ENCODE results near the gene KLHL29.

- TF ChIP-seq JUND (IDR thresholded peaks at IDR 0.05) (no peak), HNF4G (IDR thresholded peaks at IDR 0.05) (no peak), SP1 (IDR thresholded peaks at IDR 0.05) (no peak), EGR1 (IDR thresholded peaks at IDR 0.05; ENCODE audit: low read depth in 2 of 2) (no peak), FOXA1 (IDR thresholded peaks at IDR 0.05) (no peak)
- TF ChIP-seq, protein P1, sequence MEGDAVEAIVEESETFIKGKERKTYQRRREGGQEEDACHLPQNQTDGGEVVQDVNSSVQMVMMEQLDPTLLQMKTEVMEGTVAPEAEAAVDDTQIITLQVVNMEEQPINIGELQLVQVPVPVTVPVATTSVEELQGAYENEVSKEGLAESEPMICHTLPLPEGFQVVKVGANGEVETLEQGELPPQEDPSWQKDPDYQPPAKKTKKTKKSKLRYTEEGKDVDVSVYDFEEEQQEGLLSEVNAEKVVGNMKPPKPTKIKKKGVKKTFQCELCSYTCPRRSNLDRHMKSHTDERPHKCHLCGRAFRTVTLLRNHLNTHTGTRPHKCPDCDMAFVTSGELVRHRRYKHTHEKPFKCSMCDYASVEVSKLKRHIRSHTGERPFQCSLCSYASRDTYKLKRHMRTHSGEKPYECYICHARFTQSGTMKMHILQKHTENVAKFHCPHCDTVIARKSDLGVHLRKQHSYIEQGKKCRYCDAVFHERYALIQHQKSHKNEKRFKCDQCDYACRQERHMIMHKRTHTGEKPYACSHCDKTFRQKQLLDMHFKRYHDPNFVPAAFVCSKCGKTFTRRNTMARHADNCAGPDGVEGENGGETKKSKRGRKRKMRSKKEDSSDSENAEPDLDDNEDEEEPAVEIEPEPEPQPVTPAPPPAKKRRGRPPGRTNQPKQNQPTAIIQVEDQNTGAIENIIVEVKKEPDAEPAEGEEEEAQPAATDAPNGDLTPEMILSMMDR (IDR thresholded peaks at IDR 0.05; ENCODE audit: low read depth, low read length, missing input control): no peak
- TF ChIP-seq, protein P2, sequence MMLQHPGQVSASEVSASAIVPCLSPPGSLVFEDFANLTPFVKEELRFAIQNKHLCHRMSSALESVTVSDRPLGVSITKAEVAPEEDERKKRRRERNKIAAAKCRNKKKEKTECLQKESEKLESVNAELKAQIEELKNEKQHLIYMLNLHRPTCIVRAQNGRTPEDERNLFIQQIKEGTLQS (IDR thresholded peaks at IDR 0.05): no peak
- TF ChIP-seq, protein P3, sequence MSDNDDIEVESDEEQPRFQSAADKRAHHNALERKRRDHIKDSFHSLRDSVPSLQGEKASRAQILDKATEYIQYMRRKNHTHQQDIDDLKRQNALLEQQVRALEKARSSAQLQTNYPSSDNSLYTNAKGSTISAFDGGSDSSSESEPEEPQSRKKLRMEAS (IDR thresholded peaks at IDR 0.05): no peak
These were observed 236.6 kb downstream of the KLHL29 start for GRCh38 chr2:23621616-23622015.

Measured in liver (tissue), 3 donors.